HG02938 (cell line): ENCODE data around the gene SHMT1.
A peak's percentile ranks its signal among the peaks of the same experiment; 100 is the strongest.
"Not testable (repeated sequence)": the region's sequence is repeated elsewhere in the genome, so short reads cannot be mapped to it uniquely, and the experiment has no call there.

Experiments used
- ATAC-seq: cut with Tn5 transposase; IDR thresholded peaks from one replicate; pipeline ENCODE4 v1.9.1; 2021; ENCODE audit warnings: mild to moderate bottlenecking, moderate library complexity; ENCODE audit not compliant: unreplicated experiment

Gene SHMT1

DNA sequence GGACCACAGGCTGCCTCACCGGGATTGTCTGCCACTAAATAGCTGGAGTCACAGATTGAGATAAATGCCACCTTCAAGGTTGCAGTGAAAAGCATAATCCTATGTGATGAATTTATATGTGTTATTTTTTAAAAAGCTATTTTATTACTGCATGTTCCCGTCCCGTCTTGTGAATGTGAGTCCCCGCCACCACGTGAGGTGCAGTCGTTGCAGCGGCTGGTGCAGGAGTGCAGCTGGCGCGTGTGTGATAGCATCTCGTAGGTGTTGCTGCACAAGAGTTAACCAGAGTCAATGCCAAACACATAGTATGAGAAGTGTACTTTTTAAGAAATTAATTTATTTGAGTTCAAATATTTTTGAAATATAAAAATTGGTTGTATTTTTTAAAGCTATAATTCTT, 35.8 kb downstream of the SHMT1 start:
- no peak for ATAC-seq

DNA sequence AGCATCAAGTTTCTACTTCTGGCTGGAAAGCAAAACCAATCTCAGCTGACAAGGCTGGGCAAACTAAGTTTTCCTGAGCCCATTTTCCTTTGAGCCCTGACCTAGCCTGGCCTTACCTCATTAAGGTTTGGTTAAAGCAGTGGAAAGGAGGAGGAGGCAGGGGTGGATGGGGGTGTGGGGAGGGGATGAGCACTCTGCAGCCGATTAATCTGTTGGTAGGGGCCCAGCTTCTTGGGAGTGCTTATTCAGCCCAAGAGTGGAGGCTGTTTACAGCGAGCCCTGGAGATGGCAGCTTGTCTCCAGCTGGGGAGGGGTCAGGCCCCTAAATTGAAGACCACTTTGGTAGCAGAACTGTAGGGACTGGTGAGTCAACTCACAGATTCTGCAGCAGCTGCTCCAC, 36.3 kb downstream of the SHMT1 start:
- ATAC-seq, result no peak

DNA sequence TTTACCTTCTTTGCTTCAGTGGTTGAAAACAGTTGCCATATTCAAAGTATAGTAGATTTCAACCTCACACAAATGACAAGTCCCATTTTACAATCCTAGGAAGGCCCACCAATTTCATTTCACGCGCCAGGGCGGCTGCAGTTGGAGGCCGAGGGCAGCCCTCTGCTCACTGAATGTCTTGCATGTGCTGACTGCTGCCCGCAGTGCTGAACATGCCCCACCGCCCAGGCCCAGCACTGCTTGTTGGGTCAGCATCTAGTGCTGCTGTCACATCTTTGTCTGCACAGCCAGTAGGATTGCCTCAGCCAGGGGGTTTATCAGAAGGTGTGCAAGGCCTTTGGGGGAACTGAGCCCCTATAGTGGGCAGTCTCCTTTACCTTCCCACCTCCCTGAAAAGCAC, 36.8 kb downstream of the SHMT1 start:
- ATAC-seq, result no peak

DNA sequence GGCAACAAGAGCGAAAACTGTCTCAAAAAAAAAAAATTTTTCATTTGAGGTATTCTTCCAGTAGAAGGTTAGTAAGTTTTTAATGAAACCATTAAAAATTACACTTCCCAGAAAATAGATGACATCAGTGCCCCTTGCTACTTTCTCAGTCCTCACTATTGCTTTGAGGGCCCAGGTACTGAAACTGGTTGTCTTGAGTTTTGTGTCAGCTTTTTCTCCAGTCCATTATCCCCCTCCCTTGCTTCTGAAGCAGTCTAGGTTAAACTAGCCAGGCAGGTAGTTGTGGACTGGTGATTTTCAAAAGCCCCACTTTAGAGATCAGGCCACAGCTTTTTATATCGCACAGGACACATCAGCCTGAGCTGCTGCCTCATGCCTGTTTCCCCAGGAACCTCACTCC, 37.3 kb downstream of the SHMT1 start:
- ATAC-seq, result no peak

DNA sequence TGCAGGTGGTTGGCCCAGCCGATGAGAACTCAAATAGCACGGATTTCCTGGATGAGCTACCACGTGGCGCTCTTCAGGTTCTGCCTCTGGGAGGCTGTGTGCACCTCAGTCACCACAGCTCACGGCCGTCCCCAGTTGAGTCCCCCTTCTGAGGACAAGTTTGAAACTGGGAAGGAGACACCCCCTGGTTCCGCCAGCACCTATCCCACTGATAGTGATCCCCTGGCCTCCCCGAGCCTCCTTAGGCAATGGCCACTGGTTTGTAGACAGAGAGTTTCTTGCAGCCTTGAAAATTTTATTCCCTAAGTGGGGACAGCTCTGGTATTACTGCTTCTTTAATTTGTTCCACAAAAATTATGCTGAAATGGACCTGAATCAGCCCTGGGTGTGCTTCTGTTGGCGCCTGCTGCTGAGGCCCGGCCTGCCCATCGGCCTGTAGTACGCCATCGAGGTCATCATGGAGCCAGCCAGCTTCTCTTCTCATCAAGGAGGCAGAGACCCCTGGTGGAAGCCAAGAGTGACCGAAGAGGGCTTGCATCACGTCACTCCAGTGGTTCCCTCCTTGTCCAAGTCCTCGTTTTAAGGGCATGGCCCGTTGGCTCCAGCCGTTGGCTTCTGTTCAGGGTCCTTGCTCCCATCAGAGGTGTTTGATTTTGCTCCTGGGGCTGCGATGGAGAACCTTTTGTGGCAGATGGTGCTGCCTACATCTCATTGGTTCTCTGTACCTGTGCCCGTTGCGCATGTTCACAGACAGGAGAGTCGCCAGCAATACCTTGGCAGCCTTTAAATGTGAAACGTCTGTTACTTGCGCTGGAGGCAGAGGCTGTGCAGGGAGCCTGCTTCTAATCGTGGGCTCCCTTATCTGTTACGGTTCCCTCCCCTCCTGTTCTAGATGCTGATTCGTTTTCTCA, 39.0 kb downstream of the SHMT1 start:
- ATAC-seq, result no peak

DNA sequence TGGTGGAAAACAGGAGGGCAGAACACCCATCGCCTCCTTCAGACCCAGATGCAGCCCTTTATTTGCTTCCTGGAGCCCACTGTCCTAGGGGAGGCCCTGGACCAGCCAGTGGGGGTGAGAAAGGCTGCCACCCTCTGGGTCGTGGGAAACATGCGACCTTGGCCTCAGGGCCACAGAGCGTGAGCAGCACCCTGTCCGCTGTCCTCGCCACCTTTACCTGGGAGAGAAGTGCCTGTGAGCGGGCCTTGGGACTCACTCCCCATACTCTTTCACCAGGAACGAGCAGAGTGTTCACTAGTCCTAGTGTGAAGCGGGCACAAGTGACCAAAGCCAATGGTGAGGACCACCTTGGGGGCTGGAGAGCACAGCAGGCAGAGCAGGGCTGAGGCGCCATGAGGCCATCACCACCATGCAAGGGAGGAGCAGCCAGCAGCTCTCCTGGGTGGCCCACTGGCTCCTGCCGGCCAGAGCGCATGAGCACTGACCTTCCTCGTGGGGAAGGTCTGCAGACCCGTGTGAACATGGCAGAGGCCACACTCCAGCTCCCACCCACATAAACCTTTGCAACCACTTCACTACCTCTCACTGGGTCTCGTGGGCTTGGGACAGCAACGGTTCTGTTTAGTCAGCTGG, 39.7 kb downstream of the SHMT1 start:
- ATAC-seq, result no peak

DNA sequence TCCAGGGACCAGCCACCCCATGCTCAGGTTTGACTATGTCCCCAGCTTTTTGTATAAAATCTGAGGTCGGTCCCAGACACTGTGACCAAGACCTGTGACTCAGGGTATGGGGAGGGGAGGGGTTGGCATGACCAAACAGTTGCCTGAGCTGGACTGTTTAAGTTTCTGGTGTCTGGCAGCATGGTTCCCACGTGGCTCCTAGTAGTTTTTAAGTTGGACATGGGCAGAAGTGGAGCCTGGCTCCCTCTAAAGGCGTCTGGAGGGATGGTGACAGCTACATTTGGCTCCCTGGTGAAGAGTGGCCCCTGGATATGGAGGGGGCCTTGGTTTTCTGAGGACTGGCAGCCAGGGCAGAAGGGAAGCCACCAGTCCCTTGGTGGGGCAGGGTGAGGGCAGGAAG, 40.3 kb downstream of the SHMT1 start:
- ATAC-seq, result no peak

DNA sequence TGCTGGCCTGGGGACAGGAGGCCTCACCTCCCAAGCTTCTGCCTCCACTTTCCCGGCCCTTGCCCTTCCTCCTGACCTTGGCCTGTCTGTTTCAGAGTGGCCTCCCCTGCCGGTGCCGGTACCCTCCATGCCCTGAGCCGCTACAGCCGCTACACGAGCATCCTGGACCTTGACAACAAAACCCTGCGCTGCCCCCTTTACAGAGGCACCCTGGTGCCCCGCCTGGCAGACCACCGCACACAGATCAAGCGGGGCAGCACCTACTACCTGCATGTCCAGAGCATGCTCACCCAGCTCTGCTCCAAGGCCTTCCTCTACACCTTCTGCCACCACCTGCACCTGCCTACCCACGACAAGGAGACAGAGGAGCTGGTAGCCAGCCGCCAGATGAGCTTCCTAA, 40.8 kb downstream of the SHMT1 start:
- no peak for ATAC-seq

DNA sequence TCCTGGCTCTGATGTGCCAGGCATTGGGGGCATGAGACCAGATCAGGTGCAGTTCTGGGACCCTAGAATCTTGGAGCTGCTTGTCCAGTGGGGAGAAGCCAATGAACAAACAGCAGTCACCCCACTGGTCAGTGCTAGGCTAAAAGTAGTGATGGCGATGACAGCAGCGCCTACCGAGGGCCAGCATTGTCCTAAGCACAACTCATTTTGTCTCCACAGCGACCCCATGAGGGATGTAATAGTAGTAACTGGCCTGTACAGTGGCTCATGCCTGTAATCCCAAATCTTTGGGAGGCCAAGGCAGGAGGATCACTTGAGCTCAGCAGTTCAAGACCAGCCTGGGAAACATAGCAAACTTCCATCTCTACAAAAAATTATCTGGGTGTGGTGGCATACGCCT, 42.0 kb downstream of the SHMT1 start:
- no peak for ATAC-seq

DNA sequence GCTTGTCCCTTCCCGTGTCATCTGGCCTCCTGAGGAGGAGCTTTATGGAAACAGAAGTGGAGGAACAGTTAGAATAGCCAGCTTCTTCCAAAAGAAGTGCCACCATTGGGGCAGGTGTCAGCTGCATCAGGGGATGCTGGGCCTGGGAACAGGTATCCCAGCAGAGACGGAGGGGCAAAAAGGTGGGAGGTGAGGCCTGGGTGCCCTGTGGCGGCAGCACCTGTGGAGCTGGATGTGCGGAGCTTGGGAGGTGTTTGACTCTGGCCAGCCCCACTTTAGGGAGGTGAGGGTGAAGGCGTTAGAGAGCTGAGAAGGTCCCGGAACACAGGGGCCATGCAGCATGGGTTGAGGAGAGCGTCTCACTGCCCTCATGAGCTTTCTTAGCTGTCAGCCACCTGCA, 43.0 kb downstream of the SHMT1 start:
- ATAC-seq, result no peak

DNA sequence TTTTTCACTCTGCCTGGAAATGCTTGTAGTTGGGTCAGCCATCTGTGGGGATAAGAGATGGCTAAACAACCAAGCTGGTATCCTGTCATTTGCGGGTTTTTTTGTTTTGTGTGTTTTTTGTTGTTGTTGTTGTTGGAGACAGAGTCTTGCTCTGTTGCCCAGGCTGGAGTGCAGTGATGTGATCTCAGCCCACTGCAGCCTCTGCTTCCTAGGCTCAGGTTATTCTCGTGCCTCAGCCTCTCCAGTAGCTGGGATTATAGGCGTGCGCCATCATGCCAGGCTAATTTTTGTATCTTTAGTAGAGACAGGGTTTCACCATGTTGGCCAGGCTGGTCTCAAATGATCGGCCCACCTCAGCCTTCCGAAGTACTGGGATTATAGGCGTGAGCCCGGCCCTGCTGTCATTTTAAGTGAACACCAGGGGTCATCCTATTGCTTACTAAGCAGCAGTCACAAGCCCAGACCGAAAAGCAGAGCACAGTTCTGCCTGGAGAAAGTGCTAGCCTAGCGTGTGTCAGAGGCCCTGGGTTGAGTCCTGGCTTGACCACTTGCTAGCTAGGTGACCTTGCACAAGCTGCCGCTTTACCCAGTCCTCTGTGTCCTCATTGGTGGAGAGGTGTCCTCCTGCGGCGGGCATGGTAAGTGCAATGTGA, 43.6 kb downstream of the SHMT1 start:
- ATAC-seq, result no peak

DNA sequence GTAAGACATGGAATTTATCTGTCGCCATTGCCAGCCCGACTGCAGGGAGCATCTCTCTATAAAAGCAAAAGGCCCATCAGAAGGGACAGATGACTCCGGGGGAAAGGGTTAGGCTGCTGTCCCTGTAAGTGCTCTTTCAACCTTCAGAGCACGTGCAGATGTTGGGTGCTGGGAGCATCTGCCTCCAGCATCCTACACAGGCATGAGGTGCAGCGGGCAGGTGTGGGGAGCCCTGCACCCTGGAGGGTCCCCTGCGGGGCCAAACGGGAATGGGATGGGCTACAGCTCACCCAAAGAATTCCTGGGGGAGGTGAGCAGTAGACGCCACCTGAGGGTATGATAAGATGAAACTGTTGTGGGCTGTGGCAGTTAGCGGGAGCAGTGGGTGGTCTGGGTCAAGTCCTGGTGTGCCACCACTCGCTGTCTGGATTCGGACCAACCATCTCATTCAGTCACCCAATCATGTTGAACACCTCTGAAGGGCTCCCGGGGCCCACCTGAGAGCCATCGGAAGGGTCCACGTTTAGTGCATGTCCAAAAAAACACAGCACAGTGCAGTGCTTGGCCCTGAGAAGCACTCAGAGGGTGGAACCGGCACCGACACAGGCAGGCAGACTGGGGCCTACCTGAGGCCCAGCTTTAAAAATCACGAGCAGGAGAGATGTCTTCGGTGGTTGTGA, 44.4 kb downstream of the SHMT1 start:
- ATAC-seq, result no peak

DNA sequence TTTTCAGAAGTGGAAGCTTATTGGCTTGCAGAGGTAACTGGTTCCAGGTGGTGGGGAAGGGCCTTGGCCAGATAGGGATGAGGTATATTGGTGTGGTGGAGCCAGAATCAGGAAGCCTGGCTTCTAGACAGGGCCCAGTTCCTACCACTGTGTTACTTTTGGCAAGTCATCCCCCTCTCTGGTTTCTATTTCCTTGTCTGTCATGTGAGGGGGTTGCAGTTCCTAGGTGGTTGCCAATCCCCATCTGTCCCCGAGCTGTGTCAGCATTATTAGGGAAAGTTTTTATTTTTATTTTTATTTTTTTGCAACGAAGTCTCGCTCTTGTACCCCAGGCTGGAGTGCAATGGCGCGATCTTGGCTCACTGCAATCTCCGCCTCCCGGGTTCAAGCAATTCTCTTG, 45.2 kb downstream of the SHMT1 start:
- no peak for ATAC-seq

DNA sequence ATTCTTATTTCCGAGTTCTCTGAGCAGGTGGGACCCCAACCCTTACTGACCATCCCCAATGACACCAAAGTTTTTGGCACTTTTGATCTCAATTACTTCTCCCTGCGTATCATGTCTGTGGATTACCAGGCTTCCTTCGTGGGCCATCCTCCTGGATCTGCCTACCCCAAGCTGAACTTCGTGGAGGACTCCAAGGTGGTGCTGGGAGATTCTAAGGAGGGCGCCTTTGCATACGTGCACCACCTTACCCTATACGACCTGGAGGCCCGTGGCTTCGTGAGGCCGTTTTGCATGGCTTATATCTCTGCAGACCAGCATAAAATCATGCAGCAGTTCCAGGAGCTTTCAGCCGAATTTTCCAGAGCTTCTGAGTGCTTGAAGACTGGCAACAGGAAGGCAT, 47.4 kb downstream of the SHMT1 start:
- no peak for ATAC-seq

DNA sequence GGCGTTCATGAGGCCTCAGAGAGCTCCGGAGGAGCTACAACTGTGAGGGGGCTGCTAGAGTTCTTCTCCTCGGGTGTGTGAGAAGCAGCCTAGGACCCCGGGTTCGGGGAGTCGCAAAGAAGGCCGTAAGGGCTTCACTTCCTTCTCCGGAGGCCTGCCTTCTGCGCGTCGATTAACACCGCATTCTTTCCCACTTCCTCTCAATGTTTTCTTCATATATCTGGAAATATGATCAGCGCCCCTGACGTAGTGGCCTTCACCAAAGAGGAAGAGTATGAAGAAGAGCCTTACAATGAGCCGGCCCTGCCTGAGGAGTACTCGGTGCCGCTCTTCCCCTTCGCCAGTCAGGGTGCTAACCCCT, 47.8 kb downstream of the SHMT1 start:
- ATAC-seq, result no peak

DNA sequence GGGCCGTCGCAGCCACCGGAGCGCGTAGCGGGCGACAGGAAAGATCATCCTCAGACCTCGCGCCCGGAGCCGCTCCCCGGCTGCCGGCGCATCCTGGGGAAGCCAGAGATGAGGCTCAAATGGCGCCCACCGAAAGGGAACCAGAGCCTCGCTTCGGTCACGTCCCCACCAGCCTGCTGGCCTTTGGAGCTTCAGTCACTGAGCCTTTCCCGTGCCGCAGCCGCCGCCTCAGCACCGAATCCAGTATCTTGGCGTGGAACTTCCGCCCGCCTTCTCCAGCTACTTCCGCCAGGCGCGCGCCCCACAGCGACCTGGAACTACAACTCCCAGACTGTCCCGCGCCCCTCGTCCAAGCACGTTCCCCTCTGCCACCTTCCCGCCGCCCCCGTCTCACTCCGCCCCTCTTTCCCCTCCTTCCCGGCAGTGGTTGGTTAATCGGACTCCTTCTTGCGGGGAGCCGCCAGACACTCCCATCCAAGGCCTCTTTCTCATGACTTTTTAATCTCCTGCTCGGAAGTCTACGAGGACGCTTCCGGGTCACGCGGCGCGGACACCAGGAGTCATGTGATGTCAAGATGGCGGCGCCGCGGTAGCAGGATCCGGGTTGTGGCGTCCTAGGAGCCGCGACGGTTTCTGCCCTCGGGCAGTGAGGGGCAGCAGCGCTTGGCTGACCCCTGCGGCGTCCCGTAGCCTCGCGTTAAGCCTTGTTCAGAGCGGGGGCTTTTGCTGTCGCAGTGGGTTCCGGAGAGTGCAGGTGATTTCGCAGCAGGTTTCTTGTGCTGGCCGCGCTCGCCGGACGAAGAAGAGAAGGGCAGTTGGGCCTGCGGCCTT, 48.4 kb downstream of the SHMT1 start, which contains the start of the genes SMCR8 and TOP3A:
SMCR8 (plus strand) TSS at position 563 of the 831 bp plus-strand sequence. CDS start 497 bp downstream, outside the sequence.
TOP3A (minus strand) TSS at position 264 of the 831 bp plus-strand sequence; CDS start at position 48, 216 bp downstream.
- ATAC-seq, result peak; percentile 77

DNA sequence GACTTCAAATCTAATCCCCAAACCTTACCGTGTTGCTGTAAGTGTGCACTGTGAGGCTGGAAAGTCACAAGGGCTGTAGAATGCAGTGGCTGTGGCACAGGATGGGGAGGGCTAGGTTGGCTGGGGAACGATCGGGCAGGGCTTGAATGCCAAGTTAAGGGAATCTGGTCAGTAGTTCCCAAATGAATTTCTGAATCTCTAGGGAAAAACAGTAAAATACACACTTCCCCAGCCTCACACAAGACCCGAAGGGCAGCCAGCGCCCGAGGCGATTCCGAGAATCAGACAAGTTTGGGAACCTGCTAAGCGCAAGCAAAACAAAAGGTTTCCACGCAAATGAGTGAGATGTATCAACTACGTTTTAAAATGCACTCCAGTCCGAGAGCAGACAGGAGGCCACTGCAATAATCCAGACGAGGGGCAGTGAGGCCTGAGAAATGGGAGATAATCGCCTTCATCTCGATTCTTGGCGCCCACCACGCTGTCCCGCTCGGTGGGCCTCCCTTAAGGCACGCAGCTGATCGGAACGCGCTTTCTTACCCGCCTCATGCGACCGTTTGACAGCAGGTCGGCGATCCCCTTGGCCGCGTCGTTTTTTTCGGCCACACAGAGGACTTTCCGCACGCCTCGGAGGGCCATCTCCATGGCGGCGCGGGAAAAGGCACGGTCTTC, 49.2 kb downstream of the SHMT1 start:
- ATAC-seq, result no peak

DNA sequence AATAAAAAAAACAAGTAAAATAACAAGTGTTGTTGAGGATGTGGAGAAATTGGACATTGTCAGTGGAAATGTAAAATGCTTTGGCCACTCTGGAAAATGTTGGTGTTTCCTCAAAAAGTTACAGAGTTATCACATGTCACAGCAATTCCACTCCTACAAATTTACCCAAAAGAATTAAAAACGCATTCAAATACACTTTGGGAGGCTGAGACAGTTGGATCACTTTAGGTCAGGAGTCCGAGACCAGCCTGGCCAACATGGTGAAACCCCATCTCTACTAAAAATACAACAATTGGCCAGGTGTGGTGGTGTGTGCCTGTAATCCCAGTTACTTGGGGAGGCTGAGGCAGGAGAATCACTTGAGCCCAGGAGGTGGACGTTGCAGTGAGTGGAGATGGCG, 54.1 kb downstream of the SHMT1 start:
- no peak for ATAC-seq

DNA sequence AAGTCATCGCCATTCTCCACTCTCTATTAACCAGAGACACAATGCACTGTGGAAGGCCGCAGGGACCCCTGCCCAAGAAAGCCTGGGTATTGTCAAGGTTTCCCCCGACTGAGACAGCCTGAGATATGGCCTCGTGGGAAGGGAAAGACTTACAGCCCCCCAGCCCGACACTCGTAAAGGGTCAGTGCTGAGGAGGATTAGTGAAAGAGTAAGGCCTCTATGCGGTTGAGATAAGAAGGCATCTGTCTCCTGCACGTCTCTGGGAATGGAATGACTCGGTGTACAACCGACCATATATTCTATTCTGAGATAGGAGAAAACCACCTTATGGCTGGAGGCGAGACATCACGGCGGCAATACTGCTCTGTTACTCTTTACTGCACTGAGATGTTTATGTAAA, 60.1 kb downstream of the SHMT1 start:
- ATAC-seq, result not testable (repeated sequence)
